HFFc6 (cell line): ENCODE measurements around the gene CNFN. TPM values are rescaled to one million over a fixed set of nuclear protein-coding genes. Genes with fewer than 3 reads are reported as not detected.

Experiments used
- DNase-seq: peaks from one replicate; pipeline ENCODE4 v3.0.0-alpha.2; 2018
- H3K27ac Mint-ChIP-seq: 2 replicates; pipeline ENCODE4 v1.8.0; 2020; ENCODE audit warnings: mild to moderate bottlenecking, mixed read lengths
- H3K27me3 Mint-ChIP-seq: 2 replicates; pipeline ENCODE4 v1.8.0; 2021; ENCODE audit warnings: mild to moderate bottlenecking, moderate library complexity, mixed read lengths; ENCODE audit not compliant: insufficient read depth
- H3K36me3 Mint-ChIP-seq: 2 replicates; pipeline ENCODE4 v1.8.0; 2021; ENCODE audit warnings: low read depth, mixed read lengths
- H3K4me1 Mint-ChIP-seq: 2 replicates; pipeline ENCODE4 v1.8.0; 2020; ENCODE audit warnings: low read depth, mixed read lengths
- H3K4me3 Mint-ChIP-seq: 2 replicates; pipeline ENCODE4 v1.8.0; 2020; ENCODE audit warnings: mild to moderate bottlenecking, moderate library complexity, mixed read lengths
- H3K9me3 Mint-ChIP-seq: 2 replicates; pipeline ENCODE4 v1.8.0; 2020; ENCODE audit warnings: mild to moderate bottlenecking, mixed read lengths
- CTCF ChIP-seq: fragments of 200-600 bp; sonication (generic); IDR thresholded peaks from 2 replicates; pipeline ENCODE4 v1.5.0; 2021; ENCODE audit warnings: antibody characterized with exemption, mild to moderate bottlenecking
- total RNA-seq, 6 experiments: library from RNA; stranded (reverse); fragmentation: NEBNext Ultra II Directional; extraction: Animal tissue kit (Norgen Biotek cat#: 25700); gene quantifications; 2 replicates in 1 of 6; 3 replicates in 5 of 6; pipeline ENCODE4 v1.2.3, GENCODE V29; 2021

CNFN gene
- total RNA-seq, 6 experiments from 2014 or later: 0.48 to 0.80 (median 0.68) TPM

- Mint-ChIP-seq H3K27ac (no peak overlapping the region), H3K4me1 (peaks cover 11% of the 10 kb centered on the region), H3K27me3 (peaks cover 5% of the 10 kb centered on the region; the same call in 1 of the 2 replicates), H3K36me3 (no peaks in the 10 kb centered on the region), H3K4me3 (no peak overlapping the region), H3K9me3 (no peaks in the 10 kb centered on the region)
- no peak for TF ChIP-seq CTCF
- no peak for DNase-seq
Measured at GRCh38 chr19:42428676-42429075, 38.6 kb upstream of the CNFN start.

GRCh38 chr19:42427313-42427712 is 37.2 kb upstream of the CNFN start, which contains the start of gene LIPE:
LIPE (minus strand) TSS chr19:42427388; CDS start chr19:42427149, 239 bp downstream.
- H3K4me3 Mint-ChIP-seq: no peak within 1 kb of the TSS
- H3K27me3 Mint-ChIP-seq: peaks cover 3% of the 10 kb centered on the region; the same call in 1 of the 2 replicates
- no peak for DNase-seq
- H3K4me1 Mint-ChIP-seq: peaks cover 9% of the 10 kb centered on the region
- H3K36me3 Mint-ChIP-seq: no peaks in the 10 kb centered on the region
- no peak for TF ChIP-seq CTCF
- H3K27ac Mint-ChIP-seq: no peak within 1 kb of the TSS
- no peaks in the 10 kb centered on the region for H3K9me3 Mint-ChIP-seq

GRCh38 chr19:42426643-42427042 is 36.5 kb upstream of the CNFN start:
- no peak for DNase-seq
- no peak for TF ChIP-seq CTCF
- H3K36me3 Mint-ChIP-seq: no peaks in the 10 kb centered on the region
- H3K4me1 Mint-ChIP-seq: peaks cover 15% of the 10 kb centered on the region
- no peaks in the 10 kb centered on the region for H3K9me3 Mint-ChIP-seq
- no peak overlapping the region for H3K4me3 Mint-ChIP-seq
- no peak overlapping the region for H3K27ac Mint-ChIP-seq
- peaks cover 3% of the 10 kb centered on the region; the same call in 1 of the 2 replicates for H3K27me3 Mint-ChIP-seq

GRCh38 chr19:42424712-42425131 is 34.6 kb upstream of the CNFN start:
- Mint-ChIP-seq H3K36me3 (no peaks in the 10 kb centered on the region), H3K9me3 (no peaks in the 10 kb centered on the region), H3K4me3 (no peak overlapping the region; the same call in 1 of the 2 replicates), H3K27me3 (peaks cover 3% of the 10 kb centered on the region; the same call in 1 of the 2 replicates), H3K4me1 (peaks cover 35% of the 10 kb centered on the region), H3K27ac (no peak overlapping the region)
- TF ChIP-seq CTCF: peak; percentile 37
- DNase-seq: no peak

- Mint-ChIP-seq H3K9me3 (no peaks in the 10 kb centered on the region), H3K27me3 (peaks cover 3% of the 10 kb centered on the region; the same call in 1 of the 2 replicates), H3K4me1 (peaks cover 35% of the 10 kb centered on the region), H3K36me3 (no peaks in the 10 kb centered on the region), H3K27ac (no peak overlapping the region), H3K4me3 (no peak overlapping the region; the same call in 1 of the 2 replicates)
- no peak for TF ChIP-seq CTCF
- DNase-seq: no peak
Measured at GRCh38 chr19:42424345-42424707, 34.2 kb upstream of the CNFN start.
